Measurements from ENCODE around the gene LIG1.

GRCh38 chr19:48169939-48170803 lies at the start of gene LIG1, which contains the start of gene ZSWIM9:
- TF ChIP-seq CTCF (conservative IDR thresholded peaks at IDR 0.05; ENCODE audit: low read length) (no peak), EZH2phosphoT487 (IDR thresholded peaks at IDR 0.05; ENCODE audit: borderline replicate concordance, low read depth, low read length) (no peak)
